K562 (cell line): Measurements from ENCODE around the gene DTNBP1. TPM values are rescaled to one million over a fixed set of nuclear protein-coding genes. Genes with fewer than 3 reads are reported as not detected.

ENCODE experiments used
- ATAC-seq: fragments of 200-7000 bp; cut with Tn5 transposase; 3 replicates; pipeline ENCODE4 v1.9.1; 2020; ENCODE audit warnings: moderate library complexity
- BruUV-seq: library from RNA; stranded (reverse); fragments of 400-500 nt; replicated peaks from 2 replicates; lab custom pipeline; 2021; lab: Mats Ljungman, UMichigan
- CTCF ChIA-PET: fragments of 300-600 bp; formaldehyde crosslinking; extraction: SDS; loops from one replicate; lab custom pipeline; 2021; ENCODE audit warnings: low intra/inter-chr PET ratio; lab: Yijun Ruan, JAX
- POLR2A ChIA-PET: fragments of 300-600, 350-650 bp; sonication (Branson Sonifier 250); formaldehyde crosslinking; extraction: SDS; loops from one replicate; lab custom pipeline; 2021; ENCODE audit warnings: antibody characterized with exemption, inconsistent platforms; lab: Yijun Ruan, JAX
- DNase-seq, 4 experiments: peaks; one replicate each; pipeline versions ENCODE4 v3.0.0 to v3.0.0-alpha.2; 2011 to 2018; ENCODE audit warnings: low spot score in 3 of 4, mixed read lengths in 3 of 4; ENCODE audit errors: extremely low read depth in 1 of 4
- FAIRE-seq: peaks from 2 replicates; lab custom pipeline; 2011; peaks lifted over from hg19 to GRCh38; lab: Jason Lieb, UNC
- H2AFZ ChIP-seq: 2 replicates; pipeline ENCODE4 v1.6.0; 2011; ENCODE audit warnings: low read depth, low read length, control low read depth, inconsistent platforms
- H3K27ac ChIP-seq: fragments of 200-600 bp; 3 replicates; pipeline ENCODE4 v1.8.0; 2011; ENCODE audit warnings: low read depth, mild to moderate bottlenecking, control low read depth, inconsistent platforms, low read length, moderate library complexity, mixed read lengths; ENCODE audit errors: extremely low read depth
- H3K27me3 ChIP-seq, 2 experiments: fragments of 300-600 bp in 1 of 2; 2 replicates in 1 of 2; 3 replicates in 1 of 2; pipeline versions ENCODE4 v1.6.0 to v1.8.0; 2011; ENCODE audit warnings: inconsistent platforms in 2 of 2, low read length in 2 of 2, mild to moderate bottlenecking in 1 of 2, mixed read lengths in 1 of 2, moderate library complexity in 1 of 2; ENCODE audit not compliant: control insufficient read depth in 2 of 2, insufficient read depth in 2 of 2
- H3K36me3 ChIP-seq: fragments of 300-600 bp; 3 replicates; pipeline ENCODE4 v1.8.0; 2011; ENCODE audit warnings: mild to moderate bottlenecking, low read length, inconsistent platforms; ENCODE audit not compliant: control insufficient read depth, insufficient read depth
- H3K4me1 ChIP-seq, 2 experiments: fragments of 200-600 bp in 1 of 2; replicated peaks in 1 of 2; 2 replicates in 1 of 2; 3 replicates in 1 of 2; pipeline versions ENCODE4 v1.5.1 to v1.8.0; 2011; ENCODE audit warnings: inconsistent platforms in 2 of 2, low read length in 2 of 2, mild to moderate bottlenecking in 1 of 2, mixed read lengths in 1 of 2, moderate library complexity in 1 of 2; ENCODE audit not compliant: control insufficient read depth in 2 of 2, insufficient read depth in 2 of 2
- H3K4me2 ChIP-seq: 2 replicates; pipeline ENCODE4 v1.6.1; 2011; ENCODE audit warnings: low read length, control low read depth, inconsistent platforms, mixed read lengths; ENCODE audit not compliant: insufficient read depth
- H3K4me3 ChIP-seq: fragments of 200-600 bp; sonication (generic), shearing (Covaris generic); 2 replicates; pipeline ENCODE4 v1.5.1; 2016; ENCODE audit warnings: control low read depth, inconsistent platforms
- H3K79me2 ChIP-seq: fragments of 200-600 bp; 3 replicates; pipeline ENCODE4 v1.8.0; 2011; ENCODE audit warnings: low read length, inconsistent platforms; ENCODE audit not compliant: control insufficient read depth, insufficient read depth
- H3K9ac ChIP-seq, 2 experiments: 2 replicates each; pipeline versions ENCODE4 v1.6.0 to v1.6.1; 2011; ENCODE audit warnings: low read depth in 2 of 2, low read length in 2 of 2, control low read depth in 1 of 2, inconsistent platforms in 1 of 2, mild to moderate bottlenecking in 1 of 2, mixed read lengths in 1 of 2; ENCODE audit not compliant: insufficient read depth in 1 of 2
- H3K9me1 ChIP-seq: one replicate; pipeline ENCODE4 v1.6.0; 2011; ENCODE audit warnings: inconsistent platforms, mild to moderate bottlenecking, low read length, moderate library complexity; ENCODE audit not compliant: control insufficient read depth, insufficient read depth
- H3K9me3 ChIP-seq: replicated peaks from 2 replicates; pipeline ENCODE4 v1.5.1; 2011; ENCODE audit warnings: low read depth, low read length, inconsistent platforms; ENCODE audit not compliant: control insufficient read depth, insufficient read depth
- H4K20me1 ChIP-seq: replicated peaks from 2 replicates; pipeline ENCODE4 v1.6.1; 2011; ENCODE audit warnings: low read length, inconsistent platforms, mixed read lengths; ENCODE audit not compliant: control insufficient read depth, insufficient read depth
- CBX2 ChIP-seq: fragments of 200-600 bp; sonication (generic); IDR thresholded peaks from one replicate; pipeline ENCODE4 v1.6.1; 2012; ENCODE audit warnings: mild to moderate bottlenecking, low read length, inconsistent platforms; ENCODE audit not compliant: insufficient read depth, poor library complexity, severe bottlenecking
- CEBPG ChIP-seq, 3 experiments: fragments of 200-800 bp in 1 of 3; sonication (Bioruptor generic) in 1 of 3; sonication (generic) in 1 of 3; formaldehyde crosslinking in 1 of 3; IDR thresholded peaks in 2 of 3; conservative IDR thresholded peaks in 1 of 3; 2 replicates each; pipeline versions ENCODE4 v1.6.1 to v1.8.0; 2016 to 2022; ENCODE audit warnings: missing compliant biosample characterization in 2 of 3, missing genetic modification characterization in 2 of 3, mild to moderate bottlenecking in 1 of 3, missing genetic modification reagents in 1 of 3
- ETV5 ChIP-seq: sonication (generic); formaldehyde crosslinking; IDR thresholded peaks from 2 replicates; pipeline ENCODE4 v1.4.0; 2020; ENCODE audit warnings: low read depth, mild to moderate bottlenecking, missing genetic modification reagents
- FOXJ2 ChIP-seq: fragments of 200-800 bp; sonication (Bioruptor generic); IDR thresholded peaks from 2 replicates; pipeline ENCODE4 v1.6.1; 2016; ENCODE audit warnings: missing genetic modification characterization, missing compliant biosample characterization
- GABPB1 ChIP-seq: sonication (generic); formaldehyde crosslinking; IDR thresholded peaks from 2 replicates; pipeline ENCODE4 v1.8.0; 2022; ENCODE audit warnings: mild to moderate bottlenecking, missing genetic modification reagents
- HLTF ChIP-seq: fragments of 450-650 bp; IDR thresholded peaks from 2 replicates; pipeline ENCODE4 v1.6.1; 2016
- HNRNPUL1 ChIP-seq: fragments of 200-400 bp; formaldehyde crosslinking; IDR thresholded peaks from 2 replicates; pipeline ENCODE4 v1.6.1; 2017; ENCODE audit warnings: low read length
- KHSRP ChIP-seq: fragments of 450-650 bp; IDR thresholded peaks from 2 replicates; pipeline ENCODE4 v1.6.1; 2017
- MEIS2 ChIP-seq: fragments of 450-650 bp; IDR thresholded peaks from 2 replicates; pipeline ENCODE4 v1.6.1; 2014; ENCODE audit warnings: mild to moderate bottlenecking; ENCODE audit not compliant: partially characterized antibody
- MIER1 ChIP-seq: fragments of 450-650 bp; IDR thresholded peaks from 2 replicates; pipeline ENCODE4 v1.6.1; 2016; ENCODE audit warnings: antibody characterized with exemption, mild to moderate bottlenecking, low read depth
- PHB ChIP-seq: fragments of 250-450 bp; sonication (Bioruptor Pico); IDR thresholded peaks from 2 replicates; pipeline ENCODE4 v1.5.0; 2021
- ZC3H11A ChIP-seq: IDR thresholded peaks from 2 replicates; pipeline ENCODE4 v1.6.1; 2012; ENCODE audit warnings: low read depth, low read length, improper control_type of control experiment
- ZSCAN32 ChIP-seq: fragments of 450-650 bp; formaldehyde crosslinking; IDR thresholded peaks from 2 replicates; pipeline ENCODE4 v1.4.0; 2020; ENCODE audit warnings: mild to moderate bottlenecking, moderate library complexity
- WGBS: fragments of 100-300 bp; shearing (Covaris generic); methylation state at CpG from one replicate; pipeline ENCODE4 v1.1.6; 2016; ENCODE audit warnings: low coverage, mixed read lengths; ENCODE audit not compliant: insufficient coverage; ENCODE audit errors: missing lambda C conversion rate; 5-methylcytosine and 5-hydroxymethylcytosine counted together
- in situ Hi-C: fragments of 300-500 bp; cut with MboI; formaldehyde crosslinking; loops from 4 replicates; pipeline ENCODE4 v1.15.0; 2018; ENCODE audit warnings: inconsistent platforms, mixed read lengths
- intact Hi-C: fragments of 100-400 bp; cut with micrococcal nuclease; formaldehyde crosslinking; loops from 2 replicates; pipeline ENCODE4 v1.14.2; 2022
- polyA plus RNA-seq, 8 experiments: library from polyadenylated mRNA; depleted of rRNA in 4 of 8; stranded (reverse) in 5 of 8; unstranded in 3 of 8; fragments of >200 nt; fragmentation: Nextera tagmentation in 2 of 8; fragmentation: Illumina TruSeq in 1 of 8; extraction: Ambion mirVana in 2 of 8; extraction: Trizol in 1 of 8; gene quantifications; 2 replicates each; pipeline versions ENCODE4 v1.2.1 to v1.2.3, GENCODE V29; 2011 to 2014; ENCODE audit warnings: inconsistent platforms in 1 of 8, missing spikeins in 1 of 8
- total RNA-seq, 7 experiments: library from RNA; depleted of rRNA in 6 of 7; stranded (reverse); fragments of >200 nt in 6 of 7; fragmentation: Illumina TruSeq in 2 of 7; extraction: Trizol in 2 of 7; gene quantifications; 2 replicates each; pipeline versions ENCODE4 v1.2.1 to v1.2.3, GENCODE V29; 2011 to 2021; ENCODE audit warnings: low replicate concordance in 1 of 7
- TF ChIP-seq, protein P1 (sequence below), 2 experiments: fragments of 450-650 bp in 1 of 2; sonication (generic) in 1 of 2; formaldehyde crosslinking in 1 of 2; IDR thresholded peaks in 1 of 2; conservative IDR thresholded peaks in 1 of 2; 2 replicates each; pipeline versions ENCODE4 v1.6.1 to v1.8.1; 2016 to 2023; ENCODE audit warnings: mild to moderate bottlenecking in 2 of 2, moderate library complexity in 2 of 2, inconsistent platforms in 1 of 2, missing genetic modification reagents in 1 of 2
- TF ChIP-seq, protein P2 (sequence below), 2 experiments: fragments of 200-800 bp in 1 of 2; sonication (Bioruptor generic) in 1 of 2; sonication (generic) in 1 of 2; formaldehyde crosslinking in 1 of 2; IDR thresholded peaks in 1 of 2; conservative IDR thresholded peaks in 1 of 2; 2 replicates each; pipeline versions ENCODE4 v1.5.0 to v1.6.1; 2016 to 2020; ENCODE audit warnings: missing compliant biosample characterization in 1 of 2, missing genetic modification characterization in 1 of 2, missing genetic modification reagents in 1 of 2

DTNBP1 gene
- total and polyA plus RNA-seq, 9 of the 15 experiments (the other 6 are each of a cell fraction or from before 2014, with no cell fraction given), result 16.7 to 54.5 (median 21.4) TPM

DNA sequence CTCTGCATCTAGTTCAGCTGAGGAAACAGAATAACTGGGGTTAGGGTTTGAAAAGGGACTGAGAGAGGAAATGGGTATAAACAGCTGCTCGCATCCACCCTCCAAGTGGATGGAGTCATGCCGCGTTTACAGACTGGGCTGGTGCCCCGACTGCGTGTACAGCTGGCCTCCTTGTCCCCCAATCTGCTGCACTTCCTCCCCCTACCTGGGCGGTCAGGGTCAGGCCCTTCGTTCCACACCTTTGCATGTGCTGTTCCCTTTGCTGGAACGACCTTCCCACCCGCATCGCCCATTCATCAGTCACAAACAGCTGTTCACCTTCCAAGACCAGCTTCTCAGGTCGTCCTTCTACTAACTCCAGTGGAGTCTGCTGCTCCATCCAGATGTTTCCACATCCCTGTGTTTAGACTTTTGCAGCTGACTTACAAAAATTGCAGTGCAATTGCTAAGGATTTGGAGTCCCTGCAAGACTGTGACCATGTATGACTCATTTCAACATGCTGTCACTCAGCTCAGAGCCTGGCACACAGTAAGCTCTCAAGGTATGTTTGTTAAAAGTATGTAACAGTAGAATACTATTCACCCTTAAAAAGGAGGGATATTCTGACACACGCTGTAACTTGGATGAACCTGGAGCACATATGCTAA, 129.3 kb downstream of the DTNBP1 start (continued):
- TF ChIP-seq MEIS2 (peak; percentile 14), CEBPG (CRISPR knock-in tag; IDR thresholded peaks at IDR 0.05) (peak; percentile 6; the same call in 1 of the 2 replicates), CEBPG (tag; conservative IDR thresholded peaks at IDR 0.05 in 1 of 2, IDR thresholded peaks at IDR 0.05 in 1 of 2) (no peak), ZSCAN32 (CRISPR knock-in tag) (no peak), ZC3H11A (no peak), CBX2 (no peak), ETV5 (CRISPR knock-in tag) (no peak)
- TF ChIP-seq, protein P1, sequence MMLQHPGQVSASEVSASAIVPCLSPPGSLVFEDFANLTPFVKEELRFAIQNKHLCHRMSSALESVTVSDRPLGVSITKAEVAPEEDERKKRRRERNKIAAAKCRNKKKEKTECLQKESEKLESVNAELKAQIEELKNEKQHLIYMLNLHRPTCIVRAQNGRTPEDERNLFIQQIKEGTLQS (IDR thresholded peaks at IDR 0.05), result peak; percentile 73
- TF ChIP-seq, protein P1 (CRISPR knock-in tag; conservative IDR thresholded peaks at IDR 0.05), result no peak
- TF ChIP-seq, all 486 proteins: peak for 8

DNA sequence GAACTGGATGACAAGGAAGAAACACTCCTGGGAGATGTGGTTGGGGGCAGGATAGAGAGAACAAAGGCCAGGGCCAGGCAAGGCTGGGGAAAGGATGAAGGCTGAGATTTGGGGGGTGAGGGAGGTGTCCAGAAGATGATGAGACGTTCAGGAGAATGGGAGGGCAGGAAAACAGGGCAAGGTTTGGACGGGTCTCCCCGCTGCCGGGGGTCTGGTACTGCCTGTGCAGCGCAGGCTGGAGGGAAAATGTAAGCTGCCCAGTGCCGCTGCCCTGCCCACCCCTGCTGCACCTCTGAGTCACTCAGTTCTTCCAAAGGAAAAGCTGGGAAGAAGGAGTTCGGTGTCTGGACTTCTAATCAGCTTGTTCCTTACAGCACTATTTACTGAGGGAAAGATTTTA, 130.9 kb downstream of the DTNBP1 start:
- Histone ChIP-seq H3K27ac (no peak overlapping the region), H3K36me3 (peaks cover 26% of the 10 kb centered on the region), H3K9me3 (no peaks in the 10 kb centered on the region), H4K20me1 (no peaks in the 10 kb centered on the region), H3K4me1 (peaks cover 0 to 2% of the 10 kb centered on the region in 2 experiments; a peak in 2 of 5 replicates), H3K9me1 (no peaks in the 10 kb centered on the region), H3K4me2 (no peak overlapping the region), H3K9ac (peak overlapping the region in 1 of 2 experiments; percentile 39; a peak in 1 of 4 replicates), H2AFZ (no peak overlapping the region), H3K79me2 (no peaks in the 10 kb centered on the region), H3K27me3 (no peaks in the 10 kb centered on the region), H3K4me3 (no peak overlapping the region)
- POLR2A ChIA-PET, result interaction anchor here (1.2 kb wide), 1 partner anchor 12 kb away, joined by 3 read pairs; no protein-coding TSS in a partner anchor
- CTCF ChIA-PET, result no interaction called here
- ATAC-seq (no peak), DNase-seq (no peak), FAIRE-seq (no peak)
- 87% methylated on average over 7 of the region's 7 CpGs for WGBS
- in situ Hi-C loops (no loop called here), intact Hi-C loops (no loop called here)
- BruUV-seq, result no TSS peak
- TF ChIP-seq MIER1 (no peak), KHSRP (no peak), HNRNPUL1 (no peak), FOXJ2 (tag) (no peak), PHB (CRISPR knock-in tag) (no peak), HLTF (no peak), GABPB1 (CRISPR knock-in tag) (no peak)
- TF ChIP-seq, protein P2, sequence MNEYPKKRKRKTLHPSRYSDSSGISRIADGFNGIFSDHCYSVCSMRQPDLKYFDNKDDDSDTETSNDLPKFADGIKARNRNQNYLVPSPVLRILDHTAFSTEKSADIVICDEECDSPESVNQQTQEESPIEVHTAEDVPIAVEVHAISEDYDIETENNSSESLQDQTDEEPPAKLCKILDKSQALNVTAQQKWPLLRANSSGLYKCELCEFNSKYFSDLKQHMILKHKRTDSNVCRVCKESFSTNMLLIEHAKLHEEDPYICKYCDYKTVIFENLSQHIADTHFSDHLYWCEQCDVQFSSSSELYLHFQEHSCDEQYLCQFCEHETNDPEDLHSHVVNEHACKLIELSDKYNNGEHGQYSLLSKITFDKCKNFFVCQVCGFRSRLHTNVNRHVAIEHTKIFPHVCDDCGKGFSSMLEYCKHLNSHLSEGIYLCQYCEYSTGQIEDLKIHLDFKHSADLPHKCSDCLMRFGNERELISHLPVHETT (CRISPR knock-in tag; conservative IDR thresholded peaks at IDR 0.05 in 1 of 2, IDR thresholded peaks at IDR 0.05 in 1 of 2), result no peak
